SU-DHL-6 (cell line): ENCODE results near the gene CPA5.

Source experiments
- CTCF ChIP-seq: fragments of 200-600 bp; sonication (generic); IDR thresholded peaks from one replicate; pipeline ENCODE4 v1.5.1; 2017; ENCODE audit warnings: antibody characterized with exemption, mild to moderate bottlenecking, low read length, moderate library complexity; ENCODE audit not compliant: insufficient read depth, poor library complexity, severe bottlenecking
- EZH2phosphoT487 ChIP-seq: fragments of 200-600 bp; sonication (generic), shearing (Covaris generic); conservative IDR thresholded peaks from 2 replicates; pipeline ENCODE4 v1.6.1; 2018; ENCODE audit warnings: mild to moderate bottlenecking, antibody characterized with exemption, low read length, moderate library complexity, mixed read lengths

- TF ChIP-seq CTCF = no peak
- no peak for TF ChIP-seq EZH2phosphoT487
Measured at GRCh38 chr7:130334274-130334673, 10.3 kb upstream of the CPA5 start.
